Nephron progenitor cell (in vitro differentiated cells): ENCODE results near the gene LAMB4.

Source experiments
- DNase-seq: peaks from one replicate; pipeline ENCODE4 v3.0.0; 2021
- H3K27ac Mint-ChIP-seq: 2 replicates; pipeline ENCODE4 v1.8.0; 2021; ENCODE audit warnings: mild to moderate bottlenecking, moderate library complexity, mixed read lengths
- H3K27me3 Mint-ChIP-seq: 2 replicates; pipeline ENCODE4 v1.8.0; 2021; ENCODE audit warnings: mild to moderate bottlenecking, low read depth, mixed read lengths; ENCODE audit not compliant: poor library complexity
- H3K36me3 Mint-ChIP-seq: 2 replicates; pipeline ENCODE4 v1.8.0; 2021; ENCODE audit warnings: low read depth, mixed read lengths
- H3K4me1 Mint-ChIP-seq: 2 replicates; pipeline ENCODE4 v1.8.0; 2021; ENCODE audit warnings: mixed read lengths
- H3K4me3 Mint-ChIP-seq: 2 replicates; pipeline ENCODE4 v1.8.0; 2021; ENCODE audit warnings: mild to moderate bottlenecking, moderate library complexity, mixed read lengths
- H3K9me3 Mint-ChIP-seq: 2 replicates; pipeline ENCODE4 v1.8.0; 2021; ENCODE audit warnings: mild to moderate bottlenecking, moderate library complexity, mixed read lengths
- CTCF ChIP-seq: fragments of 200-600 bp; sonication (generic); IDR thresholded peaks from 2 replicates; pipeline ENCODE4 v1.5.0; 2021; ENCODE audit warnings: antibody characterized with exemption

The LAMB4 gene

GRCh38 chr7:108142180-108142579 is 12.0 kb upstream of the LAMB4 start:
- TF ChIP-seq CTCF = no peak
- Mint-ChIP-seq H3K27ac (no peak overlapping the region), H3K9me3 (no peaks in the 10 kb centered on the region), H3K4me3 (no peak overlapping the region), H3K4me1 (no peaks in the 10 kb centered on the region), H3K27me3 (no peaks in the 10 kb centered on the region), H3K36me3 (no peaks in the 10 kb centered on the region)
- DNase-seq = no peak

GRCh38 chr7:108140671-108141070 is 10.5 kb upstream of the LAMB4 start:
- Mint-ChIP-seq H3K4me1 (no peaks in the 10 kb centered on the region), H3K27me3 (peaks cover 3% of the 10 kb centered on the region), H3K36me3 (no peaks in the 10 kb centered on the region), H3K27ac (no peak overlapping the region), H3K4me3 (no peak overlapping the region), H3K9me3 (no peaks in the 10 kb centered on the region)
- DNase-seq = no peak
- TF ChIP-seq CTCF = no peak

- no peaks in the 10 kb centered on the region for H3K4me1 Mint-ChIP-seq
- H3K27me3 Mint-ChIP-seq = peaks cover 3% of the 10 kb centered on the region
- DNase-seq = no peak
- H3K9me3 Mint-ChIP-seq = no peaks in the 10 kb centered on the region
- TF ChIP-seq CTCF = no peak
- H3K27ac Mint-ChIP-seq = no peak overlapping the region
- no peaks in the 10 kb centered on the region for H3K36me3 Mint-ChIP-seq
- H3K4me3 Mint-ChIP-seq = no peak overlapping the region
These were observed 8.8 kb upstream of the LAMB4 start for GRCh38 chr7:108138911-108139310.

- no peak for DNase-seq
- Mint-ChIP-seq H3K27me3 (peaks cover 6% of the 10 kb centered on the region), H3K27ac (no peak overlapping the region), H3K9me3 (no peaks in the 10 kb centered on the region), H3K4me3 (no peak overlapping the region), H3K36me3 (no peaks in the 10 kb centered on the region), H3K4me1 (no peaks in the 10 kb centered on the region)
- TF ChIP-seq CTCF = no peak
These were observed 7.8 kb upstream of the LAMB4 start for GRCh38 chr7:108137993-108138392.

- Mint-ChIP-seq H3K4me1 (no peaks in the 10 kb centered on the region), H3K36me3 (no peaks in the 10 kb centered on the region), H3K27me3 (peaks cover 6% of the 10 kb centered on the region), H3K4me3 (no peak overlapping the region), H3K9me3 (no peaks in the 10 kb centered on the region), H3K27ac (no peak overlapping the region)
- no peak for DNase-seq
- TF ChIP-seq CTCF = no peak
These were observed 6.9 kb upstream of the LAMB4 start for GRCh38 chr7:108137040-108137439.

- Mint-ChIP-seq H3K27me3 (peaks cover 6% of the 10 kb centered on the region), H3K9me3 (no peaks in the 10 kb centered on the region), H3K4me3 (no peak overlapping the region), H3K27ac (no peak overlapping the region), H3K36me3 (no peaks in the 10 kb centered on the region), H3K4me1 (no peaks in the 10 kb centered on the region)
- DNase-seq = no peak
- TF ChIP-seq CTCF = no peak
These were observed 6.1 kb upstream of the LAMB4 start for GRCh38 chr7:108136191-108136688.
